Frontal cortex (tissue), 4 donors: ENCODE data around the gene PRDM1. TPM values are rescaled to one million over a fixed set of nuclear protein-coding genes. Genes with fewer than 3 reads are reported as not detected.

ENCODE experiments used
- DNase-seq, 2 donors: peaks; one replicate each; pipeline ENCODE4 v3.0.0; 2012; ENCODE audit warnings: low spot score in 2 of 2
- FAIRE-seq: peaks from 2 replicates; lab custom pipeline; 2012; peaks lifted over from hg19 to GRCh38; lab: Jason Lieb, UNC
- total RNA-seq: library from RNA; depleted of rRNA; stranded (reverse); fragments of >200 nt; gene quantifications from one replicate; pipeline ENCODE4 v1.2.3, GENCODE V29; 2014
- donor health status: control.
- donor health status: control.
- donor health status: control.

Gene PRDM1
- total RNA-seq, 1 donor from 2014 or later, result 1.6 TPM

DNA sequence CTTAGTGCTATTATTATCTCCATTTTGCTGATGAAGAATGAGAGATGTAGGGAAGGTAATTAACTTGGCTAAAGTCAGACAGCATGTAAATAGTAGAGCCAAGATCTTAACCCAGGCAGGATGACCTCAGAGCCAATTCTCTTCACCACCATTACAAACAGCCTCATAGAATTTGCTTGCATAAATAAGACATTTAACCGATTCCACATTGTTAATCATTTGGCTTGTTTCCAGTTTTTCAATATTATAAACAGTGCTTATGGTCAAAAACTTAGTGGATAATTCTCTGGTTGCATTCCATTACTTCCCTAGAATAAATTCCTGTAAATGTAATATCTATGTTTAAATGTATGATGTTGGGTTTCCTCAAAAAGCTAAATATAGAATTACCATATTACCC, 19.1 kb upstream of the PRDM1 start:
- FAIRE-seq, result no peak
- no peak for DNase-seq

DNA sequence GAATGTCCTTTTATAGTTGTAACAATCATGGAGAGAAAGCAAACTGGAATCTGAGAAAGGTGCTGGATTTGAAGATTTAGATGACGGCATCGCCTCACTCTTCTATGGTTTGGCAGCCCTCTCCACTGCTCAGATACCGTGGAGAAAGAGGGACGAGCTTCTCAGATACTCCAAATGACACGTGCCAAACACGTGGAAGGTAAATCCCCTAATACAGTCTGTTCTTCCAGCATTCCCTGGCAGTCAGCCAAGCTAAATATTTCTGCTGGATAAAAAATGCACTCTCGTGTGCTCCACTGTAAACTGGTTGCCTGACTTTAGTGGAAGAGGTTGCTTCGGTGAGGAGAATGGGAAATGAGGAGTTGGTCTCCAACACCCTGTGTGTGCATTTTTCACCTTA, 16.7 kb upstream of the PRDM1 start:
- DNase-seq (no peak), FAIRE-seq (no peak)

DNA sequence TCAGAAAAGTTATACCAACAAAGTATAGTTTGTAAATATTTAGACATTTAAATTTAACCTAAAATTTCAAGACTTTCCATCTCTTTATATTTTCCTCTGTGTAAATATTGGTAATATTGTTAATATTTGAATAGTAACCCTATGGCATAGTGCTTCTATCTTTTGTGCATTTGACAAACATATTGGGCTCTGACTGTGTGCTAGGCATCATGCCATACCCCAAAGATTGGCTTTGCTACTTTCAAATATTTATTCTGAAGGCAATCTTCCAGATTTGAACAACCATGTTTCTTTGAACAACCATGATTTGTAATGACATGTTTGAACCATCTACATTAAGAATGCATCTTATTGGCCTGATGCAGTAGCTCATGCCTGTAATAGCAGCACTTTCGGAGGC, 15.5 kb upstream of the PRDM1 start:
- FAIRE-seq (no peak), DNase-seq (no peak)

DNA sequence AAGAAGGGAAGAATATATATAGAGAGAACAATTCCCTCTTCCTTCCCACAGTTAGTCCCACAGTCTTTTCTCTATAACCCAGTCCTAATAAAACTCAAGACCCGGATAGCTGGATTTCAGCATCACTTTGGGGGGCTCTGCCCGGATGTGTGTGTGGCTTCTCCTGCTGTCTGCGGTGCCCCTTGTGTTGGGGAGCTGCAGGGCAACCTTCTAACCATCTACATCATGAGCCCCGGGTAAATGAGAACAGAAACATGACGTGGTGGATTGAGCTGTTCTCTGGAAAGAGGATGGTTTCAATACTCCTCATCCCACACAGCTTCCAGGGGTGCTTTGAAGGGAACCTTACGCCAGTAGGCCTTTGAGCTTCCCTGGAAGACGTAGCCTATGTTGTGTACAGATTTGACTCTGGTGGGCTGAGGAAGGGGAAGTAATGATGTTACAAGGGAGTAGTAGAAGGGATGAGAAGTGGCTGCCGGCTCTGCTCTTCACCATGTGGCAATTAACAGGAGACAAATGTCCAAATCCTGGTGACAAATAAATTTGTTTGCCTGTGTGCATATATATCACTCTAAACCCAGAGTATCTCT, 13.5 kb upstream of the PRDM1 start:
- FAIRE-seq, result no peak
- DNase-seq, result no peak

DNA sequence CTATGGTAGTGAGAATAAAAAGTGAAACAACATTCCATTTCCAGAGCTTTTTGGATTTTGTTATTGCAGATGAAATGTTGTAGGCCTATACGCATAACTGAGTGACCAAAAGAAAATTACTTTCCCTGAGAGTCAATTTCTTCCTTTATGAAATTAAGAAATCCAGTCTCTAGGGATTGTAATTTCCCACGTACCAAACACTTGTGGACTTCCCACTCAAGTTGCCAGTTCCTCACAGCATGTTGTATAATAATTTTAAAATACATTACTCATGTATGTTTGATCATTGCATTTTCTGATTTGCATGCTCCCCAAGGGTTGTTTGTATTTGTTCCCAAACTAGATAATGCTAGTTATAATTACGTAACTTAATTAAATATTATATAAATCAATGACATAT, 12.0 kb upstream of the PRDM1 start:
- DNase-seq, result no peak
- no peak for FAIRE-seq

DNA sequence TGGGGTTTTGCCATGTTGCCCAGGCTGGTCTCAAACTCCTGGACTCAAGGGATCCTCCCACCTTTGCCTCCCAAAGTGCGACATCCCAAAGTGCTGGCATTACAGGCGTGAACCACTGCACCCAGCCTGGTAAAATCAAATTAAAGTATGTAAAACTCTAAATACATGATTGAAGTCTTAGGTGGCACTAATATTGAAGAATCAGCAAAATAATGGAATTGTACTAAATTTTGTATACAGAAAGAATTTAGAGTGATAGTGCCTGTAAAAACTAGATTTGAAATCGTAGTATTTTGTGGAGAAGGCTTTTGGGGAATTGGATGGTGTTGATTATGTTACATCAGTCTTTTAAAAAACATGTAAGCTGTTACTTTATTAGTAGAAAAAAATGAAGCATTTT, 10.0 kb upstream of the PRDM1 start:
- FAIRE-seq (no peak), DNase-seq (no peak)

DNA sequence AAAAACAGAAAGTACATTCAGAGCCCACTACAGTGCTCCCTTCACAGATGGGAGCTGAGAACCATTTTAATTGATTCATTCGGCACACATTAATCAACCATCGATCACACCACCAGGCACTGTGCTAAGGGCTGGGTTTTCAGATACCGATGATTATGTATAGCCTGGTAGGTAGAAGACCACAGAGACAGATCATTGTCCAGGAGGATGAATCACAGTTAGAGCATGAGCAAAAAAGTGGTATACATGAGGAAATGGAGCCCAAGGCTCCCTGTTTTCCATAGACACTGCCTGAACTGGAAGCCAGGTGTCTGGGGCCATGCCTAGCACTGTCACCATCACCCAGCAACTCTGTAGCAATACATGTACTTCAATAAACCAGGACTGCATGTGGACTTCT, 9.0 kb upstream of the PRDM1 start:
- no peak for DNase-seq
- no peak for FAIRE-seq

DNA sequence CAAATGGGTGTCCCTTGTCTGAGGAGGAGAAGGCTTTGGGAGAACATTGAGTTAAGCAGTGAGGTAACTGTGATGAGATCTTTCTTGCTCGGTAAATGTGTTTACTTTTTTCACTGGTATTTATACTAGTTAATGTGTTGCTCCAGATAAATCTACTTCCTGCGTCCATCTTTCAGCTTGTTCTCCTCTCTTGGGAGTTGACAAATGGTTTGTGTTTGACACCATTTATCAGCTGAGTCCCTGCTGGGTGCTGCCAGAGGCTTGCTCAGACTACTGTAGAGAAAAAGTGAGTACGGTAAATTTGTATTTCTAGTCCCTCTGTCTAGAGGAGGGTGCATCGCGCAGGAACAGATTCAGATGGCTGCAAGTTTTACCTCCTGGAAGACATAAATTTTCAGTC, 8.3 kb upstream of the PRDM1 start:
- FAIRE-seq (no peak), DNase-seq (no peak)

DNA sequence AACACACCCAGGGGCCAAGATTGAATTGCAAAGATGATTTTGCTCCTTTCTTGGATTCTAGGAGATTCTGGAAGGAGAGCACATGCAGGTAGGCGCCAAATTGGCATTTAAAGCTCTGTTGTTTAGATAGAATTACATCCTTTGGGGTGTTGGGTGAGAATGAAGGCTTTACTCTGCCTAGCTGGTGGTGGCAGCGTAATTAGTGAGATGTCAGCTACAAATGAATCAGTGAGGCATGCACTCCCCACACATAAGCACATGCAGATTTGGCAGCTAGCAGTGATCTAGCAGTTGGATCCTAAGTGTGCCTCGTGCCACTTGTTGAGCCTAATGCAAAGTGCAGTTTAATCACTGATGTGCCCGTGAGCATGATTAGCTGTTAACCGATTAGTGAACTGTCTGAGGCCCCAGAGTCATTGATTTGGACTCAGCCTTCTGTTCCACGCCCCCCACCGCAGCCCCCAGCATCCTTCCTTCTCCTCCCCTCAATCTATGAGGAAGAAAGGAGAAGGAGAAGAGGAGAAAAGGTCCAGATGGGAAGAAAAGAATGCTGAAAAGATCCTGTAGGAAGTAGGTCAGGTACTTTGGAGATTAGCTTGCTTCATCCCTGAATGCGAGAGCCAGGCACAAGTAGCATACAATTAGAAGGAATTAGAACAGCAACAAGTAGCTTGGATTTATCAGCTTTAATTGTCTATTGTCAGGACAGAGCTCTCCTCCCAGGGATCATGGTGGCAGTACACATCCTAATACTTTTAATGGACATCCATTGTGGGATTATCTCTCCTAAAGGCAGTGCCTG, 6.0 kb upstream of the PRDM1 start:
- FAIRE-seq, result no peak
- no peak for DNase-seq

DNA sequence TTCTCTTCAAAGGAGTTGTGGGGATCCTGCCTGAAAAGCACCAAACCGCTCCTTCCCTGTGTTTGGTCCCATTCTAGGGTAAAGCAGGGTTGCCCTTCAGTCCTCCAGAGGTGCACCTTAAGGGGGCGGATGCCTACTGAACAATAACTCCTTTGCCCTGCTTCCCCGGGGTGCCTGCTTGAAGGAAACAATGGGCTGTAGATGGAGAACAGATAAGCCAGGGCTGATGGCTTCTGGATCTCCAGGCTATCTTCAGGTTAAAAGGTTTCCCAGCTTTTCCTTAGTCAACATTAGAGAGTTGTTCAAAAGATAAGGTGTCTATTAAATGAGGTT, 5.4 kb upstream of the PRDM1 start:
- no peak for FAIRE-seq

DNA sequence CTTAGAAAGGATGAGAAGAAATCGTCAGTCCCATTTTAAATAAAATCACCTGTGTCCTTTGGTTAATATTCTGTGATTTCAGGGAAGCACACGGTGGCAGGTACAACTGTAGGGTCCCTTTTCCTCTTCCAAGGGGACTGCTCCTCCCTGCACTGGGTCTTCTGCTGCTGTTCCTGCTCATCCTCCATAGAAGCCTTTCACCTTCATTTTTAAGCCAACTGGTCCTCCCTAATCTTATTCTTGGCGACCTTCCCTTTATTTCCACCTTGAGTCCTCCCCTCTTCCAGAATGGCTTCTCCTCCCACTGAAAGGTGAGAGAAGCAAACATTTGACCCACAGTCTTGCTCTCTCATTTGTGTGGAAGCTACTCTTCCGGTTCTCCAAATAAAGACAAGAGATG, 4.4 kb upstream of the PRDM1 start:
- FAIRE-seq (no peak), DNase-seq (no peak)

More for the DNA sequence above, 5.4 kb upstream of the PRDM1 start:
- no peak for DNase-seq

DNA sequence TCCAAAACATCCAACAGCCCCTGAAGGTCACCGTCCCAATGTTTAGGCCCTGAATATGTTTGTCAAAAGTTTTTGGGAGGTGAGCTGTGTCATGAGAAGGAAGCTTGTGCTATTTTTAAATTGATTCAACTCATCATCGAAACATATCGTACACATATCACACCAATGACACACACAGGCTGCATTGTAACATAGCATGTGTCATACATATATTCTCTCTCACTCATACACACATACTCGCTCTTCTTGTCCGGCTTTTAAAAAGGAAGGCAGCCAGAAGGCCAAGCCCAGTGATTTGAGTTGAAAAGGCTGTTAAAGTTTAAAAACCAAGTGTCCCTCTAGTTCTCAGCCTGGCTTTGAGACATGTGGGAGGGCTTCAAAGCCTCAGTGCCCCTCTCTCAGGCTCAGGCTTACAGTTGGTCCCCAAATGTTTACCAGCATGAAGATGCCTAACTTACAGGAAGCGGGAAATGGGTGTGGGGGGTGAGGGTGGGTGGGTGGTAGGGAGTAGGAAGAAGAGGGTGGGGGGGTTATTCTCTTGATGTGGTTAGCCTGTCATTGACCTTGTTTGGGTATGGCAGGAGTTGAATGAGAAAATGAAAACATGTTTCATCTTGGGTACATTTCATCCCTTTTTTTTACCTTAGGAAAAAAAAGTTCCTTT, 3.3 kb upstream of the PRDM1 start:
- FAIRE-seq (no peak), DNase-seq (no peak)

DNA sequence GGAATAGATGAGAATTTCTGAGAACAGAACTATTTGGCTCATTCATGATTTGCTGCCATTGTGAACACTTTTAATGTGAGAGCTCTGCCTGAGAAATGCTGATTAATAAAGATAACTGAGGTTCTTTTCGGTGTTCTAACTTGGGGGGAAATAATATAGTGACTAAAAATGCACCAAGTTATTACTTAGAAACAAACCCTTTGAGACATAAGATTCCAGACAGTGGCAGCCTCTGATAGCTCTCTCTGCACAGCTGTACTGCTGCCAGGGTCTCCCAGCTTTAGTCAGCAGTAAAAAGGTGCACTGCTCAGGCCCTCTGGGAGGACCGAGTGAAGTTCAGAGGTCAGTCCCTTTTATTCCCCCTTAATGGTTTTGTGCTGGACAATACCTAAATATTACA, 2.5 kb upstream of the PRDM1 start:
- FAIRE-seq (no peak), DNase-seq (no peak)

DNA sequence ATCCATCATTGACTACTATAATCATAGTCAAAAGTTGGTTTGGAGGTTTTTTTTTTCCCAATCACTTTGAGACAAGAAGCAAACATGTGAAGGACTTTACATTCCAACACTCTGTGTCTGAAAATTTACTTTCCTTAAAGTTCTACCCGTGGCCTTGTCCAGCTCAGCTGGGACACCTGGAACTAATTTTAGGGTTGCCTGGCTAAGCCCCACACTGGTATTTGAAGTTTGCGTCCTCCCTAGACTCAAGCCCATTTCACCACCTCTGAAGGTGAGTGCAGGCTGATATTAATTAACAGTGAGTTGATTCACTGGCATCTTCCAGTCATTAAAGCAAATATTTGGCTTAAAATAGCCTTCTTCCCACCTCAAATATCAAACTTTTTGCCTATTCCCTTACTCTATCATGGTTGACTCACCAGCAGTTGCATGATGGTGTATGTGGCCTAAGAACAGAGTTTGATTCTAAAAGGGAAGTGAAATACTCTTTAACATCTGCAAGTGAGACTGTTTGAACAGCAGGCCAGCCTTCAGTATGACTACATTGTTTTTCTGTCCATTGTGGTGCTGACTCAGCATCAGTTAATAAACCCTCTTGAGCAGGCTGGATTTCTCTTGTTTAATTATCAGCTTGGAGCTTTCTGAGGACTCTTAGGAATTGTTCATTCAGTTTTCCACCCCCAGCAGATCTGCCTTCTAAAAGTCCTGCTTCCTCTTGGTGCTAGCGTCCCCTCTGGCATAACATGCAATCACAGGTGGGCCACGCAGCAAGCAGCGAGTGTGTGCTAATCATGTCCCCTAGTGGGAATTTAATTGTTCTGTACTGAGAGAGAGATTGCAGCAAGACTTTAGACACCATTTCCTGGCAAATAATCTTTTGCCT, 1.8 kb upstream of the PRDM1 start:
- no peak for DNase-seq
- FAIRE-seq, result no peak

DNA sequence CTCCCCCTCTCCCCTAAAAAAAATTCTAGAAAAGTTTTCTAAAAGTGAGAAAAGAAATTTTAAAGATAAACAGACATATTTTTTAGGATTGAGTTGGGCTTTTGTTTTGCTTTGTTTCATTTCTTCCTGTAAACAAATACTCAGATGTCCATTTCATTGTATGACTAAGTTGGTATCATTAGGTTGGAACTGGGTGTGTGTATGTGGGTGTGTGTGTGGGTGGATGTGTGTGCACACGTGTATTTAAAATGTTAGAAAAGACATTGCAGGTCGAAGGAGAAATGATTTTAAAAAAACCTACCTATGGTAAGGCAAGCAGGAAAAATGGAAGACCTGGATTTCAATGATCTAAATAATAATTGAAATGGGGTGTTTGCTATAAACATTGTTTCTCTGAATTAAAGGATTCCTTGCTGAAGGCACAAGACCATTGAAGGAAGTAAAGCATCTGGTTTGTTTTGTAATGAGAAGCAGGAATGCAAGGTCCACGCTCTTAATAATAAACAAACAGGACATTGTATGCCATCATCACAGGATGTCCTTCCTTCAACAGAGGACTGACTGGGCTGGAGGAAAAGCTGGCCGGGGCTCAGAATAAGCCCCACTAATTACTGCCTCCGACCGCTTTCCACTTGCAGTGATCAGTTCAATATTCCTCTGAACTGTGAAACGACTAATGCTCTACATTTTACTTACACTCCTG, 996 bp upstream of the PRDM1 start:
- FAIRE-seq, result no peak
- no peak for DNase-seq

DNA sequence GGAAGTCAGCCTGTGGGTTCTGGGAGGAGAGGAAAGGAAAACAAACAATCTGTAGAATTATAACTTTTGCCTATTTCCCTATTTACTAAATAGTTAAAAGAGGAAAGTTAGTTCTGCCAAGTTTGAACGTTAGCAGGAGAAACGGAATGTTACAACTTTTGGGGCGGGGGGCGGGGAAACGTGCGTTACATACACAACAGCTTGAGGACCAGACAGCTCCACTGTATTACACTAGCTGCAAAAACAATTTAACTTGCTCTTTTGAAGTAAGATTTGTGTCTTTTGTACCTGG, 498 bp upstream of the PRDM1 start:
- FAIRE-seq, result no peak
- DNase-seq, result no peak

DNA sequence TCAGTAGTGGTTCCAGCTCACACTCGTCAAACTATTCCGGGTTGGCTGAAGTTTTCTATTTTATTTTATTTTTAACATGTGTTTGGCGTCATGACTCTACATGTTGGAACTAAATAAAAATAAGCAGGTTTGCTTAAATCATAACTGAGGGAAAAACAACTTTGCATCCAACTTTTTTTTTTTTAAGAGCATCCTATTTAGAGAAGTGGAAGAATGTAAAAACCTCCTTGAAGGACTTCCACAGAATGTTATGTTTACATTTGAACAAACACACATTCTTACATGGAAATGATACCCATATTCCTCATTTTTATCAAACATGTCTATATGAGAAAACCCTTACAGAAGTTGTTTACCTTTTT, 659 bp downstream of the PRDM1 start:
- no peak for FAIRE-seq
- DNase-seq, result no peak

DNA sequence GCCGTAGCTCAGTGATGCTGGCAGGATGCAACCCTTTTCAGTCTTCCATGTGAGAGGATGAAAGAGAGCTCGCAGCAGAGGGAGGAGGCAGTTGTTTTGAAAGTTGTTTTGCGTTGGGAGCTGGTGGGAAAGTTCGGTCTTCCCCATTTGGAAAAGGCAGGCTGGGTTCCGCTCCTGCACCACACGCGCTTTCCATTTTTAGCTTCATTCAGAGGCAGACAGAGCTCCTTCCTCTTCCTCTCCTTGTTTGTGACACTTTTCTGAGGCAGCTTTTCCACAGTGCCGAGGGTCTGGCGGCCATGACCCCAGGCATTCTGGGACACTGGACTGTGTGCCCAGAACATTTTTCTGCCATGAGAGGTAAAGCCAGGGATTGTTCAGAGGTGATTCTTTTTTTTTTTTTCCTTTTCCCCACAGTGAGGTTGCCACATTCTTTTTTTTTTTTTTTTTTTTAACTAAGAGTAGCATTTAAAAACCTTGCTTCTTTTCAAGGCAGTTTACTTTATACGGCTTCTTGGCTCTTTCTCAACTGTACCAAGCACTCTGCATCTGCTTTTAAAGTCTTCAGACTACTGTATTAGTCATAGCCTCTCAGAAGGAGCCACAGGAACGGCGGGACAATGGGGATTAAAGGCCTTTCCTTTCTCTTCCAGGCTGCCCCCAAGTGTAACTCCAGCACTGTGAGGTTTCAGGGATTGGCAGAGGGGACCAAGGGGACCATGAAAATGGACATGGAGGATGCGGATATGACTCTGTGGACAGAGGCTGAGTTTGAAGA, 1.6 kb downstream of the PRDM1 start:
- DNase-seq (no peak), FAIRE-seq (no peak)

DNA sequence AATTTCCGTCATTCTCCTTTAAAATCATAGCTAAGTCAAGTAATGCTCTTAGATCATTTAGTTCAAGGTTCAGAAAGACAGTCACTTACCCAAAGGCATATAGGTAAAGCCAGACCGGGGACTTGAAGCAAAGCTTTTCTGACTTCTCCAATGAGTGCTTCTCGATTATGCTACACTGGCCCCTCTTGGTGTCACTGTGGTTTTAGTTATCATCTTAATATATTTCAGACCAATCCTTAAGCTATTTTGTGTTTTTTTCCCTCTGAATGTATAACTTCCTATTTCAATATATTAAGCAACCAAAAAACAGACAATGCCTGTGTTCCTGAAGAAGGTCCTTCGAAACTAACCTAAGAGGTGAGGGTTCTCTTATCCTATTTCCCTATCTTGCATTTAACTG, 3.9 kb downstream of the PRDM1 start:
- DNase-seq, result no peak
- FAIRE-seq, result no peak

DNA sequence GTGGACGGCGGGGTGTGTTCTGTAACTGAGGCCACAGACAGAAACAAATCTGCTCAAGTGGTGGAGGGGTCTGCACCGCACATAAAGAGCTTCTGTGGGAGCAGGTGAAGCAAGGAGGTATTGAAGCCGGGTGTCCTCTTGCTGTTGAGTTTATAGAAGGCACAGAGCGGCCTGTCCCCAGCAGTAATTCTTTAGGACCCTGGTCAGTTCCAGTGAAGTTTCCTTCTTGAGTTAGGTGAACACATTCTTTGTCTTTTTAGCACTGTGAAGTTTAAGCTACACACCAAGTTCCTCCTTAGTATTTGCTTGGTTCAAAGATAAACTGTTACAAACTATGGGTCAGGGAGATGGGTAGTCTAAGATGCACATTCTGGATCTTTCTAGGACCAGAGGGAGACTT, 6.1 kb downstream of the PRDM1 start:
- DNase-seq, result no peak

More for the DNA sequence above, 6.1 kb downstream of the PRDM1 start:
- no peak for FAIRE-seq
